GM23248 (cell line): ENCODE results near the gene AP1S3. TPM values are rescaled to one million over a fixed set of nuclear protein-coding genes. Genes with fewer than 3 reads are reported as not detected.
A peak's percentile ranks its signal among the peaks of the same experiment; 100 is the strongest.

Experiments used
- DNase-seq: peaks from one replicate; pipeline ENCODE4 v3.0.0-alpha.2; 2015
- H2AFZ ChIP-seq: fragments of 200-600 bp; sonication (generic); 2 replicates; pipeline ENCODE4 v1.6.1; 2016; ENCODE audit warnings: antibody characterized with exemption
- H3F3A ChIP-seq: fragments of 200-600 bp; sonication (generic); 2 replicates; pipeline ENCODE4 v1.6.1; 2016; ENCODE audit warnings: mild to moderate bottlenecking, antibody characterized with exemption, mixed run types; ENCODE audit not compliant: insufficient read depth
- H3K27ac ChIP-seq: fragments of 200-600 bp; sonication (generic); 2 replicates; pipeline ENCODE4 v1.5.1; 2016; ENCODE audit warnings: mild to moderate bottlenecking
- H3K27me3 ChIP-seq: fragments of 200-600 bp; sonication (generic); replicated peaks from 2 replicates; pipeline ENCODE4 v1.6.1; 2016; ENCODE audit warnings: mild to moderate bottlenecking; ENCODE audit not compliant: insufficient read depth
- H3K36me3 ChIP-seq: fragments of 200-600 bp; sonication (generic); 2 replicates; pipeline ENCODE4 v1.6.1; 2016; ENCODE audit warnings: low read depth, mild to moderate bottlenecking
- H3K4me1 ChIP-seq: fragments of 200-600 bp; sonication (generic); 2 replicates; pipeline ENCODE4 v1.6.1; 2016; ENCODE audit warnings: mild to moderate bottlenecking; ENCODE audit not compliant: insufficient read depth
- H3K4me2 ChIP-seq: fragments of 200-600 bp; sonication (generic); one replicate; pipeline ENCODE4 v1.6.1; 2016; ENCODE audit warnings: mild to moderate bottlenecking; ENCODE audit not compliant: unreplicated experiment
- H3K4me3 ChIP-seq: fragments of 200-600 bp; sonication (generic); 2 replicates; pipeline ENCODE4 v1.5.1; 2016; ENCODE audit warnings: mild to moderate bottlenecking
- H3K79me2 ChIP-seq: fragments of 200-600 bp; sonication (generic); 2 replicates; pipeline ENCODE4 v1.6.1; 2016; ENCODE audit warnings: mild to moderate bottlenecking; ENCODE audit not compliant: insufficient read depth
- H3K9ac ChIP-seq: fragments of 200-600 bp; sonication (generic); 2 replicates; pipeline ENCODE4 v1.6.1; 2016; ENCODE audit warnings: mild to moderate bottlenecking
- H3K9me2 ChIP-seq: fragments of 200-600 bp; sonication (generic); 2 replicates; pipeline ENCODE4 v1.6.1; 2016; ENCODE audit warnings: mixed run types, mild to moderate bottlenecking, moderate library complexity; ENCODE audit not compliant: insufficient read depth
- H3K9me3 ChIP-seq: fragments of 200-600 bp; sonication (generic); one replicate; pipeline ENCODE4 v1.6.1; 2017; ENCODE audit warnings: low read depth
- H4K20me1 ChIP-seq: fragments of 200-600 bp; sonication (generic); 2 replicates; pipeline ENCODE4 v1.6.0; 2016; ENCODE audit not compliant: insufficient read depth
- EZH2 ChIP-seq: fragments of 200-600 bp; sonication (generic); IDR thresholded peaks from 2 replicates; pipeline ENCODE4 v1.6.1; 2018; ENCODE audit warnings: antibody characterized with exemption, mild to moderate bottlenecking; ENCODE audit not compliant: insufficient read depth, poor library complexity, severe bottlenecking
- EZH2phosphoT487 ChIP-seq: fragments of 200-600 bp; sonication (generic); IDR thresholded peaks from 2 replicates; pipeline ENCODE4 v1.6.1; 2018; ENCODE audit warnings: antibody characterized with exemption, moderate library complexity, mild to moderate bottlenecking, low read depth; ENCODE audit not compliant: insufficient read depth
- WGBS, 2 experiments: methylation state at CpG; one replicate each; pipeline ENCODE4 v1.1.6; 2015 to 2017; ENCODE audit warnings: low lambda C conversion rate in 2 of 2, low coverage in 1 of 2; ENCODE audit errors: missing lambda C conversion rate in 2 of 2; 5-methylcytosine and 5-hydroxymethylcytosine counted together
- in situ Hi-C: fragments of 300-500 bp; cut with MboI; formaldehyde crosslinking; loops from 2 replicates; pipeline ENCODE4 v1.15.0; 2020
- polyA plus RNA-seq: library from polyadenylated mRNA; unstranded; fragments of >200 nt; fragmentation: Nextera tagmentation; extraction: Ambion mirVana; gene quantifications from 2 replicates; pipeline ENCODE4 v1.2.1, GENCODE V29; 2016
- total RNA-seq: library from RNA; depleted of rRNA; stranded (reverse); fragments of >200 nt; shearing (Covaris generic); gene quantifications from 2 replicates; pipeline ENCODE4 v1.2.3, GENCODE V29; 2014; rRNA removed

Gene AP1S3
- total RNA-seq (0.43 and 1.8 TPM in 2 replicates), polyA plus RNA-seq (2.0 and 2.3 TPM in 2 replicates)

GRCh38 chr2:223837287-223838061 is at the start of gene AP1S3:
TSS of gene AP1S3 (minus strand) at chr2:223837582. CDS start at chr2:223837450, 132 bp downstream.
- Histone ChIP-seq H3K9me3 (no peaks in the 10 kb centered on the region), H3K79me2 (no peaks in the 10 kb centered on the region), H4K20me1 (no peaks in the 10 kb centered on the region), H3K4me2 (peak within 1 kb of the TSS; percentile 79), H3K36me3 (no peaks in the 10 kb centered on the region), H3K4me1 (no peaks in the 10 kb centered on the region), H3K9ac (peak within 1 kb of the TSS; percentile 35; the same call in 1 of the 2 replicates), H2AFZ (peak within 1 kb of the TSS; percentile 86), H3K9me2 (no peaks in the 10 kb centered on the region), H3F3A (no peaks in the 10 kb centered on the region), H3K4me3 (peak within 1 kb of the TSS; percentile 71), H3K27me3 (no peaks in the 10 kb centered on the region), H3K27ac (no peak within 1 kb of the TSS)
- 4 to 10% methylated on average over 51 to 61 of the region's 82 CpGs for WGBS, 2 experiments
- TF ChIP-seq EZH2 (no peak), EZH2phosphoT487 (no peak)
- DNase-seq = peak; percentile 71
- in situ Hi-C loops = no loop called here

DNA sequence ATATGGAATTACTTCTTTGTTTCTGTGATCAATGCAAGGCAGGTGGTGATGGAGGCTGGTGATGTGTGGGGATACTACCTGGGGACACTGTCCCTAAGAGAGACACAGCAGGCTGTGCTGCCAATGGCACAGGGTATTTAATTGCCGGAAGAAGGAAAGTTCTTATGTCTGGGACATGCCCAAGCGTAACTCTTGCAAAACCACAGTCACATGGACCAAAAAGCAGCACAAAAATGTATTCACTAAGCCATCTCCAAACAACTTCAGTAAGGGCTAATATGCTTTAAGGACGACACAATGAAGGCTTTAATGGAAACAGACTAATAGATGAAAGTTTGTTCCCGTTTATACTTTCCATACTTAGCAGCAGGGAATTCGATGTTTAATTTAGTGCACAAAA is 49.7 kb upstream of the AP1S3 start:
- Histone ChIP-seq H3K4me2 (no peak overlapping the region), H3F3A (peaks cover 15% of the 10 kb centered on the region; the same call in 1 of the 2 replicates), H3K9me3 (no peaks in the 10 kb centered on the region), H3K9me2 (no peaks in the 10 kb centered on the region), H3K27me3 (no peaks in the 10 kb centered on the region), H3K4me3 (no peak overlapping the region), H3K36me3 (peaks cover 31% of the 10 kb centered on the region), H3K4me1 (peaks cover 16% of the 10 kb centered on the region), H3K79me2 (peaks cover 4% of the 10 kb centered on the region; the same call in 1 of the 2 replicates), H3K27ac (no peak overlapping the region), H3K9ac (no peak overlapping the region), H2AFZ (no peak overlapping the region), H4K20me1 (no peaks in the 10 kb centered on the region)
- in situ Hi-C loops = no loop called here
- 97 to 98% methylated on average over 5 of the region's 5 CpGs for WGBS, 2 experiments
- DNase-seq = no peak
- TF ChIP-seq EZH2phosphoT487 (no peak), EZH2 (no peak)

GRCh38 chr2:223886726-223887125 is 49.3 kb upstream of the AP1S3 start:
- 0 to 2% methylated on average over 2 of the region's 2 CpGs for WGBS, 2 experiments
- Histone ChIP-seq H3K27me3 (no peaks in the 10 kb centered on the region), H3K4me2 (no peak overlapping the region), H3K27ac (no peak overlapping the region), H2AFZ (no peak overlapping the region), H3K9me2 (no peaks in the 10 kb centered on the region), H3F3A (peaks cover 15% of the 10 kb centered on the region; the same call in 1 of the 2 replicates), H3K36me3 (peaks cover 30% of the 10 kb centered on the region), H3K4me1 (peaks cover 16% of the 10 kb centered on the region), H3K9me3 (no peaks in the 10 kb centered on the region), H3K79me2 (peaks cover 4% of the 10 kb centered on the region; the same call in 1 of the 2 replicates), H3K9ac (no peak overlapping the region), H3K4me3 (no peak overlapping the region), H4K20me1 (no peaks in the 10 kb centered on the region)
- TF ChIP-seq EZH2phosphoT487 (no peak), EZH2 (no peak)
- in situ Hi-C loops = no loop called here
- no peak for DNase-seq

DNA sequence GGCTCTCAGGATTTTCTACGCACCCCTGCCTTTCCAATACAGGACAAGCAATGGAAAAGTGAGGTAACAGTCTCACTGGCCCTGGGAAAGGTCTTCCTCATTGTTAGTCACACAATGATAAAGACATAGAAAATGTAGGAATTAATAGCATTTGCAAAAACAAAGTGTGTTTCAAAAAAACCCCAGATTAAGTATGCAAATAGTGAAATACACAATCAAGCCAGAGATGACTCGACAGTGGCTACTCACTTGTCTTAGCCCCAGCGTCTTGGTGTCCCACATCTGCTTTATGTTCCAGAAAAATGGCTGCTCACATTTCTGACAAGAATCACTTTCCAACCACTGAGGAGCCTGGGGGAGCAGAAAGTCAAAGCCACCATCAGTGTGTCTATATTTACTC is 47.0 kb upstream of the AP1S3 start:
- H3K79me2 ChIP-seq = peaks cover 3% of the 10 kb centered on the region; the same call in 1 of the 2 replicates
- H3K4me1 ChIP-seq = peaks cover 16% of the 10 kb centered on the region
- 15 to 18% methylated on average over 3 of the region's 3 CpGs for WGBS, 2 experiments
- H3K9me2 ChIP-seq = no peaks in the 10 kb centered on the region
- in situ Hi-C loops = no loop called here
- no peak overlapping the region for H3K4me3 ChIP-seq
- H3K4me2 ChIP-seq = no peak overlapping the region
- no peak overlapping the region for H2AFZ ChIP-seq
- peak overlapping the region; percentile 21; the same call in 1 of the 2 replicates for H3K9ac ChIP-seq
- H3K9me3 ChIP-seq = no peaks in the 10 kb centered on the region
- H4K20me1 ChIP-seq = no peaks in the 10 kb centered on the region
- H3K27ac ChIP-seq = peak overlapping the region; percentile 77
- peak; percentile 83 for DNase-seq
- H3F3A ChIP-seq = peaks cover 15% of the 10 kb centered on the region; the same call in 1 of the 2 replicates
- H3K27me3 ChIP-seq = no peaks in the 10 kb centered on the region
- TF ChIP-seq EZH2 (no peak), EZH2phosphoT487 (no peak)
- H3K36me3 ChIP-seq = peaks cover 26% of the 10 kb centered on the region
